Stimulated activated CD4-positive, alpha-beta T cell treated with anti-CD3 and anti-CD28 coated beads, Interleukin-1b, Interleukin-23, amount 100 ng/mL, for 4 hours (primary cell): Measurements from ENCODE around the gene LYRM1.

ENCODE experiments used
- DNase-seq, 2 donors: peaks; one replicate each; pipeline ENCODE4 v3.0.0-alpha.2; 2020; ENCODE audit warnings: low read depth in 2 of 2

LYRM1 gene

GRCh38 chr16:20871941-20872815 is 28.4 kb upstream of the LYRM1 start:
- DNase-seq: no peak

DNA sequence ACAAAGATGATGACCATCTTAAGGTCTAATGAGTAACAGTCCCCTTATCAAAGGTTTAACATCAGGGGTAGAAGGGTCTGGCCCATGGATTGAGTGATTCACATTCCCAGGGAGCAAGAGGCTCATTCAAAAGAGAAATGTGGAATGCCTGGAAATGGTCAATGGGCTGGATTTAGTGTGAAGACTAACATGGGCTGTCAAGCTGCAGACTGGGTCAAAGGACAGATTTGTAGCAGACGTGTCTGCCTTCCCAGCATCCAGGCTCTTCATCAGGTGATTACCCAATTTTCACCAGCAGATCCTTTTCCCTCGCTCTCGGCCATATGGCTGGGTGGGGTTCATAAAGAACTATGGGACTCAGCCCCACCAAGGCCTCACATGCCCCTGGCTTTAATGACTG is 27.2 kb upstream of the LYRM1 start:
- no peak for DNase-seq

DNA sequence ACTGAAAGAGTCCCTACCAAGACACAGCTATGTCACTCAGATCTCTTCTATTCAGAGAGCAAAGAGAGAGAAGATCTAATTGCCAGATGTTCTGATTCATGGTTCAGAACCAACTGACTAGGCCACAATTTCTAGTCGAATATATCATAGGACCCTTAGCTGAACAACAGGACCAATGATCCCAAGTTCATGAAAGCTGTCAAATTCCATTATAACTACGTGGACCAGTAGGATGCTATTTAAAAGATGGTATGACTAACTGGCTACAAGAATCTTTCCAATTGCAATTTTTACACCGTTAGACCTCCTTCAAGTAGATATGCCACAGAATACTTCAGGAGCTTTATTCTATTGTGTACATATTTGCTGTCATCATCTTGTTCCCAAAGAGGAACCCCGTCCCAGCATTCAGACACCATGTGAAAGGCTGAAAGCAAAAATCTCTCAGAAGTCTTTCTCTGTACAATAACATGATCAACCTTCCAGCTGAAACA is 26.4 kb upstream of the LYRM1 start:
- no peak for DNase-seq

DNA sequence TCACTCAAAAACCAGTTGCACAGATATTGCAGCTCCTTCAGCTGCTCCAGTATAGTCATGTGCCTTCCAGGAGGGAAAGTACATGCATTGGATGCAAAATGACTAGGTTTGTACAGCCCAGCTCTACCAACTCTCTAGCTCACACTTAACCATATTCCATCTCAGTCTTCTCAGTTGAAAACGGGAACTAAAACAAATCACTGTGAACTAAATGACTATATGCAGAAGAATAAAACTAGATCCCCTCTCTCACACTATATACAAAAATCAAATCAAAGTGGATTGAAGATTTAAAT is 25.3 kb upstream of the LYRM1 start:
- no peak for DNase-seq

DNA sequence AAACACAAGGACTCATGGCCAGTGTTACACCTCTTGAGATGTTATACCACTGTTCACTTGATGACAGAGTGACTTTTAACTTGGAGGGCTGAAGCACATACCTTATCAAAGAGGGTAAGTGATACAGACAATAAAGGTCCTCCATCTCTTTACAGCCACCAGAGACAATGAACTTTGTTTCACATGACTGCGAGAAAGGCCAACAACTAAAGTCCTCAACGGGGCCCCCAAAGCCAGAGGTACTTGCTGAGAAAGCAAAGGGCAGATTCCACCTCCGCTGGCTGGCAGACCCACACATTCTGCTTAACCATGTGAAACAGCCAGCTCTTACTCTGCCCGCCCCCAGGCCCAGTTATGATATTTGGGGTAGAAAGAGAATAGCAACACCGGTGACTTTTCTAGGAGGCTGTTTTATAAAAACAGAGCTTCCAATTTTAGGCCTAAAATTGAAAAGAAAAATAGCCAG is 21.9 kb upstream of the LYRM1 start:
- no peak for DNase-seq

- DNase-seq: no peak
Observed at GRCh38 chr16:20879175-20880040, 21.2 kb upstream of the LYRM1 start.

DNA sequence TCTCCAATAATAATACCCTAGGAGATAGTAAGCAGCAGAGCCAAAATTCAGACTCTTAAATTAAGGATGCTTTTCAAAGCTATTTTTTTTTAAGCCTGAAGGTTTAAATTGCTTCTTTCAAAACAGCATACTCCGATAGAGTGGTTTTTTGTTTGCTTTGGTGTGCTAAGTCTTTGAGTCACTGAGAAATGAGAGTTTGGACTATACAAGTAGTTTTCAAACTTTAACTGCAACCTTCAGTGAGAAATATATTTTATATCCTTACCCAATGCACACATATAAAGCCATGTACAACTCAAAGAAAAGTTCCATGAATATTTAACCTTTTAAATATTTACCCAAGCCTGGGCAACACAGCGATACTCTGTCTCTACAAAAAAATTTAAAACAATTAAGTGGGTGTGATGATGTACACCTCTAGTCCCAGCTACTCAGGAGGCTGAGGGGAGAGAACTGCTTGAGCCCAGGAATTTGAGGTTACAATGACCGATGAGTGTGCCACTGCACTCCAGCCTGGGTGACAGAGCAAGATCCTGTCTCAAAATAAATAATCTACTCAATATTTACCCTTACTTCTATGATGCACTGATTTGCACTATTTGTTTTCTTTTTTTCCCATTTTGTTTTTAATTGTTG is 19.6 kb upstream of the LYRM1 start:
- no peak for DNase-seq

GRCh38 chr16:20881503-20881878 is 19.1 kb upstream of the LYRM1 start:
- no peak for DNase-seq

- no peak for DNase-seq
Observed at GRCh38 chr16:20883554-20884239, 16.9 kb upstream of the LYRM1 start.

DNA sequence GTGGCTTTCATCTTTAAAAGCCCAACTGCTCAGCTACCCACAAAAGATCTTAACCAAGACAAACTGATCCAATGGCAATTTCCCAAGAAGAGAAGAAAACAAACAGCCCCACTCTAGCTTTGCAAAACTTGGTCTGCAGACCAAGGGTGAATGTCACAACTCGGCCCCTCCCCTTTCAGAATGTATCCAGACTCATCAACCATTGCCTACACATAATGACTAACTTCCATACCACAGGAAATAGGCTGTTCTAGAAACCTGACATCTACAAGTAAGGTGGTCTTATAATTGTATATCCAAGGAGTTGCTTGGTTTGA is 16.4 kb upstream of the LYRM1 start:
- no peak for DNase-seq

GRCh38 chr16:20886320-20886719 is 14.3 kb upstream of the LYRM1 start:
- DNase-seq: no peak

DNA sequence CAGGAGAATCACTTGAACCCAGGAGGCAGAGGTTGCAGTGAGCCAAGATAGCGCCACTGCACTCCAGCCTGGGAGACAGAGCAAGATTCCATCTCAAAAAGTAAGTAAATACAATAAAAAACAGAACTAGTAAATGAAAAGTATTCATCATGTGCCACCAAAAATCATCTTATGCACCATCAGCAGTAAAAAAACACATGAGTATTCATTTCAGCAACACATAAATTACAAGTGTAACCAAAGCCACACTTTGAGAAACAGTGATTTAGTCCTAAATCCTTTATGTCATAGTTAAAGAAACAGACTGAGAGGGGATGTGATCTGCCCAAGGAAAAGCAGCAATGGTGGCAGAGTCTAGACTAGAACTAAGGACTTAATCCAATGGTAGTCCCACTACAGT is 13.4 kb upstream of the LYRM1 start:
- DNase-seq: no peak

DNA sequence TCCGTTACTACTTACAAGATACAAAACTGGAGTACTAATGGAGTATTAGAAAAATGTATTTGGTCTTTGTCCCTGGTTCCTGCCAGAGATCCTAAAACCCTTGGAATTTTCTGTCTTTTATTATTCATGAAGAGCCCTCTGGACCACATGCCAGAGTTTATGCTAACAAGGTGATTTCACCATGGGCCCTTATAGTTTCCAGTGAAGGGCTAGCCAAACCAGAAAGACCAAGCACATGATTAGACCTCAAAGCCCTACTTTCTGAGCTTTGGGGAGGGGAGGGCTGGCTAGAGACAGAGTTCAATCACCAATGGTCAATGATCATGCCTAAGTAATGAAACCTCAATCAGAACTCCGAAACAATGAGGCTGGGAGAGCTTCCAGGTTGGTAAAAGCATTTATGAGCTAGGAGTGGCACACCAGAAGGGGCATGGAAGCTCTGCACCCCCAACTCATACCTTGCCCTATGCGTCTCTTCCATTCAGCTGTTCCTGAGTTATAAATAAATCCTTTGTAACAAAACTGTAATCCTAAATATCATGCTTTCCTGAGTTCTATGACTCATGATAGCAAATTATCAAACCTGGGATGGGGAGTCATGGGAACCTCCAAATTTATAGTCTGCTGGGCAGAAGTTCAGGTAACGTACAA is 10.8 kb upstream of the LYRM1 start:
- no peak for DNase-seq

- no peak for DNase-seq
Observed at GRCh38 chr16:20894388-20894787, 6.2 kb upstream of the LYRM1 start.

DNA sequence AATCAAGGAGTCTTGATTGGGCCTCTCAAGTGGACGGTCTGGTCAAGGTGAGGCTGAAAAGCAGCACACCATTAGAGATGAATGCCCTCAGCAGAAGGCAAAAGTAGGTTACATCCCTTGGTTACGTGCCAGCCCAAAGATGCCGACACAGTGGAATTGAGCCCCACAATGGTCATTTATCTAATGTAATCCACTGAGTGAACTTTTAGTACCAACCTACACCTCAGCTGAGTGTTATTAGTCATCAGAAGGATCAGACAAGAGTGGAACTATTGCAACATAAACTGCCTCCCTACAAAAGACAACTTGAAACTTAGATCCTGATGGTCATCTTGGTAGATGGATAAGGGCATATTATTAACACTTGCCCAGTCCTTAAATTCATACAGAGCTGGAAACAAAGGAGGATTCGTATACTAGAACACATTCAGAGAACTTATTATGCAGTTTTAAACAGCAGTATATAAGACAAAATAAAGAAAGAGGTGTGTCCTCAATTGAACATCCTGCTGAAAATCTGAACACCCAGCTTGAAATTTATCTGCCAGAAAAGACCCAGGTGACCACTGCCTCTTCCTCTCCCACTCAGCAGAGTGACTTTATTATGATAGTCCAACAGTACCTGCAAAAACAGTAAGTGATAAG is 3.2 kb upstream of the LYRM1 start:
- DNase-seq: no peak

GRCh38 chr16:20897922-20898321 is 2.6 kb upstream of the LYRM1 start:
- no peak for DNase-seq

- DNase-seq: no peak
Observed at GRCh38 chr16:20899071-20899470, 1.5 kb upstream of the LYRM1 start.

- no peak for DNase-seq
Observed at GRCh38 chr16:20899477-20900298, 883 bp upstream of the LYRM1 start.

DNA sequence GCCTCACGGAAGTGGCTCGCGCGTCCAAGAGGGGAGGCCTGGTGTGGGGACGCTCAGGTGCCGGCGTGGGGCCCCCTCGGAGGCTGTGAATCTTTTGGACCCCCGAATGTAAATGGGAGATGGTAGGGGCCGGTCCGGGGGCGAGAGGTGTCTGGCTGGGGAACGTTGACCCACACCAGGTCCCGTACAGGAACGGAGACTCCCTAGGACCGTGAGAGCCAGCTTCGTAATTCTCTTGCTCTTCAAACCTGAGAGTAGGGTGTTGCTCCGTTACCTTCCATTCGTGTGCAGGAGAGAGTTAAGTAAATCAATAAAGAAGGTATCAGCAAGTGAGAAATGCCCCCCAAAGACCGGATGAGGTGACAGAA is 481 bp downstream of the LYRM1 start:
- no peak for DNase-seq

DNA sequence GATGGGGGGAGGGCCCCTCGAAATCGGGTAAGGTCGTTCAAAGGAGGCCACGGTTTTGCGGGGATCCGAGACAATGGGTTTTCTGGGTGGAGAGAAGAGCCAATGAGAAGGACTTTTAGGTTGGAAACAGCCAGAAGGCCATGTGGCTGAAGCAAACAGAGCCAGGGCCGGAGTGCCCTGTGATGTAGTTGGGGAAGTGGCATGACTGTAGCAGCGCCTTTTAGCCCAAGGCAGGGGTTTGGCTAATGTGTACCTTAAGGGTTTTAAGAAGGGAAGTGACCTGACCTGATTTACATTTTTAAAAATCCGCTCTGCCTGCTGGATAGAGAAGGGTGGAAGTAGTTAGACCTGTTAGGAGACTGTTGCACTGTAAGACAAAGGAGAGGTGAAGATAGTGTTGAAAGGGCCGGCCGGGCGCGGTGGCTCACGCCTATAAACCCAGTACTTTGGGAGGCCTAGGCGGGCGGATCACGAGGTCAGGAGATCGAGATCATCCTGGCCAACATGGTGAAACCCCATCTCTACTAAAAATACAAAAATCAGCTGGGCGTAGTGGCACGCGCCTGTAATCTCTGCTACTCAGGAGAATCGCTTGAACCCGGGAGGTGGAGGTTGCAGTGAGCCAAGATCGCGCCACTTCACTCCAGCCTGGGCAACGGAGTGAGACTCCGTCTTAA is 1.0 kb downstream of the LYRM1 start:
- no peak for DNase-seq
